AG04449 (cell line): ENCODE data around the gene OR52W1.

Experiments used
- CTCF ChIA-PET: fragments of 350-600 bp; formaldehyde crosslinking; extraction: SDS; loops from one replicate; lab custom pipeline; 2021; ENCODE audit warnings: antibody characterized with exemption; lab: Yijun Ruan, JAX
- POLR2A ChIA-PET: fragments of 400-600, 350-600 bp; formaldehyde crosslinking; extraction: SDS; loops from one replicate; lab custom pipeline; 2020; ENCODE audit warnings: antibody characterized with exemption, inconsistent platforms; lab: Yijun Ruan, JAX
- DNase-seq: peaks from one replicate; pipeline ENCODE4 v3.0.0-alpha.2; 2010; ENCODE audit warnings: low read depth, low spot score
- H3K4me3 ChIP-seq: 2 replicates; pipeline ENCODE4 v1.5.1; 2011; ENCODE audit warnings: low read depth, mild to moderate bottlenecking, control low read depth, low read length
- TF ChIP-seq, protein P1 (sequence below): IDR thresholded peaks from one replicate; pipeline ENCODE4 v1.5.1; 2011; ENCODE audit warnings: mild to moderate bottlenecking, moderate library complexity, low read length, control low read depth, inconsistent platforms; ENCODE audit not compliant: insufficient read depth; ENCODE audit errors: missing control alignments

Gene OR52W1

DNA sequence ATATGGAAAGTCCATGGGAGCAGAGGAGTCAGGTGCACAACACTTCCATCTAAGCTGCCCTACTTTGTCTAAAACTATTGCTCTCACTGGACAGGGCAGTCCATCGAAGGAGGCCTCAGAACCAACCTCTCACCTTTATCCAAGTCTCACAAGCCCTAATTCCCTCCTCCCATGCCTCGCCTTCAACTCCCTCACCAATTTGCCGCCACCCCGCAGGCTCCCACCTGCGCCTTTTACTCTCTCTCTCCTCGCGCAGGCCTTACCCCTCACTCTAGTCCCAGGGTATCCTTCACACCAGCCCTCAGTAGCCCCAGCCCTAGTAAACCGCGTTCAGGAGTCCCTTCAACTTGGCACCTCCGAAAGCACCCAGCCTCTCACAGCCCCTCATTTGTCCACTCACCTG is 35.0 kb downstream of the OR52W1 start:
- POLR2A ChIA-PET, result interaction anchor here (0.6 to 0.7 kb wide), 2 partner anchors 86 to 271 kb away, joined by 3 read pairs; no protein-coding TSS in a partner anchor
- DNase-seq, result no peak
- CTCF ChIA-PET, result interaction anchor here (1.1 to 5.2 kb wide), 6 partner anchors 17 to 130 kb away, joined by 3 to 44 read pairs (median 10); no protein-coding TSS in a partner anchor
- peak overlapping the region; percentile 98 for H3K4me3 ChIP-seq
- TF ChIP-seq, protein P1, sequence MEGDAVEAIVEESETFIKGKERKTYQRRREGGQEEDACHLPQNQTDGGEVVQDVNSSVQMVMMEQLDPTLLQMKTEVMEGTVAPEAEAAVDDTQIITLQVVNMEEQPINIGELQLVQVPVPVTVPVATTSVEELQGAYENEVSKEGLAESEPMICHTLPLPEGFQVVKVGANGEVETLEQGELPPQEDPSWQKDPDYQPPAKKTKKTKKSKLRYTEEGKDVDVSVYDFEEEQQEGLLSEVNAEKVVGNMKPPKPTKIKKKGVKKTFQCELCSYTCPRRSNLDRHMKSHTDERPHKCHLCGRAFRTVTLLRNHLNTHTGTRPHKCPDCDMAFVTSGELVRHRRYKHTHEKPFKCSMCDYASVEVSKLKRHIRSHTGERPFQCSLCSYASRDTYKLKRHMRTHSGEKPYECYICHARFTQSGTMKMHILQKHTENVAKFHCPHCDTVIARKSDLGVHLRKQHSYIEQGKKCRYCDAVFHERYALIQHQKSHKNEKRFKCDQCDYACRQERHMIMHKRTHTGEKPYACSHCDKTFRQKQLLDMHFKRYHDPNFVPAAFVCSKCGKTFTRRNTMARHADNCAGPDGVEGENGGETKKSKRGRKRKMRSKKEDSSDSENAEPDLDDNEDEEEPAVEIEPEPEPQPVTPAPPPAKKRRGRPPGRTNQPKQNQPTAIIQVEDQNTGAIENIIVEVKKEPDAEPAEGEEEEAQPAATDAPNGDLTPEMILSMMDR, result no peak

DNA sequence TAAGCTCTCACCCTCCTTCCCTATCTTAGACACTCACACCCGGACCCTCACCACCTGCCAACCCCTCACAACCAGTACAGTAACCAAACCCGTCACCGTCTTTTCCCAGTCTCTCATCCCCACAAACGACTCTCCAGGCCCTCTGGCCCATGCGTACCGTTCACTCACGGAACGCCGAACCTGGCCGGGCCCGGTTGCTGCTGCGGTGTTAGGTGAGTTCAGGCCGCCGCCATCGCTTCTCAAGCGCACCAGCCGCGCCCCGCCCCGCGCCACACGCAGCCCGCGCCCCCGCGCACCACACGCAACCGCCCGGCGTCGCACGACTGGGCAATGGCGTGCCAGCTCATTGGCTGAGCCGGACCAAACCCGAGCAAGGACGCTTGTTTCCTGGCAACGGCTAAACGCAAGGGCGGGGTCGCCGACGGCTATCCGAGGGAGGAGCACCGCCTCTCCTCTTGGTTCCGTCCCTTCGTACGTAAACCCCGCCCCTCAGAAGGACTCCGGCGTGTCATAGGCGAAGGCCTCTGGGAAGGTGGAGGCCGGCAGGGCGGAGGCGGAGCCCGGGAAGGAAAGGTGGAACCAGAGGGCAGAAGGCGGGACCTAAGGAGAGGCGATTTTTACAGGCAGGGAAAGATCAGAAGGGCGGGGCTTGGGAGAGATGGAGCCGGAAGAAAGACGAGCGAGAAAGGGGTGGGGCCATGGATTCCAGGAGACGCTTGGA is 35.5 kb downstream of the OR52W1 start, which contains the start of gene FHIP1B:
Gene FHIP1B (minus strand): TSS at position 250 of the 721 bp plus-strand sequence. CDS start 10,120 bp downstream, outside the sequence.
- ChIA-PET CTCF (interaction anchor here (0.8 to 5.2 kb wide), 7 partner anchors 14 to 129 kb away, joined by 3 to 44 read pairs (median 4); no protein-coding TSS in a partner anchor), POLR2A (interaction anchor here (0.6 to 0.7 kb wide), 3 partner anchors 85 to 613 kb away, joined by 3 read pairs; no protein-coding TSS in a partner anchor)
- peak; percentile 98 for DNase-seq
- TF ChIP-seq, protein P1, result no peak
- H3K4me3 ChIP-seq, result peak within 1 kb of the TSS; percentile 98

DNA sequence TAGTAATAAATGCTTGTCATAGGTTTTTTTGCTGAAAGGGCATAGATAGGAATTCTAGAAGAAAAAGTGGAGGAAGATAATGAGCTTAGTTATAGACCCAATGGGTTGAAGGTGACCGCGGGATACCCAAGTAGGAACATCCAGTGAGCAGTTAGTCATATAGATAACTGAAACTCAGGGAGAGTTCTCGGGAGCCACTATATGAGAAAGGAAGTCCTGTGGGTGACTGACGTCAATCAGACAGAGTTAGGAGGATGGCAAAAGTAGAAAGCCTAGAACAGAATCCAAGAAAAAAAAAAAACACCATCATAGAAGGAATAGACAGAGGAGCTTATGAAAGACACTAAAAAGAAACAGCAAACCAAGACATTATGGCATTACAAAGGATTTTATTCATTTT is 38.2 kb downstream of the OR52W1 start:
- DNase-seq, result no peak
- ChIA-PET POLR2A (interaction anchor here (1.3 kb wide), 1 partner anchor 82 kb away, joined by 3 read pairs; no protein-coding TSS in a partner anchor), CTCF (interaction anchor here (1.0 to 5.2 kb wide), 4 partner anchors 14 to 125 kb away, joined by 3 to 44 read pairs (median 10); no protein-coding TSS in a partner anchor)
- TF ChIP-seq, protein P1, result no peak
- H3K4me3 ChIP-seq, result no peak overlapping the region

DNA sequence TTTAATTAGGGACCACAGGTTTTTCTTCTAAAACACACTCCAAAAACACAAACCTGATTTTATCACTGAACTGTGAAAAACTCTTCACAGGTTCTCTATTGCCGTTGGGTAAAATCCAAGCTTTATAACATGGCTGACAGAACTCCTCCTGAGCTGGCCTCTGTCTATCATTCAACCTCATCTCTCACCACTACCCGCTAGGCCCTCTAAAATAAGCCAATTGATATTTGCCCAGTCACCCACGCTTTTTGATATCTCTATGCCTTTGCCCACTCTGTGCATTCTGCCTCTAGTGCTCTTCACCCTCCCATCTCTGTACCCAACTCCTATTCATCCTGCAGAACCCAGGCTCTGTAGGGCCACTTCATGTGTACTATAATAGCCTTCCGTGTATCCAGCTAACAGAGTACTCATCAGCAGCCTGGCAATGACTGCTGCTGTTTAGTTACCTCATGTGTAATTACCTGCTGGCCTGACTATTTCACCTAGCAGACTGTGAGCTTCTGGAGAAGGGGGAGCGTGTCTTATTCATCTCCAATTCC is 38.8 kb downstream of the OR52W1 start:
- TF ChIP-seq, protein P1, result no peak
- ChIA-PET CTCF (interaction anchor here (1.0 to 5.2 kb wide), 3 partner anchors 13 to 125 kb away, joined by 3 to 44 read pairs (median 10); no protein-coding TSS in a partner anchor), POLR2A (interaction anchor here (0.7 kb wide), 1 partner anchor 125 kb away, joined by 4 read pairs; no protein-coding TSS in a partner anchor)
- DNase-seq, result no peak
- no peak overlapping the region for H3K4me3 ChIP-seq

DNA sequence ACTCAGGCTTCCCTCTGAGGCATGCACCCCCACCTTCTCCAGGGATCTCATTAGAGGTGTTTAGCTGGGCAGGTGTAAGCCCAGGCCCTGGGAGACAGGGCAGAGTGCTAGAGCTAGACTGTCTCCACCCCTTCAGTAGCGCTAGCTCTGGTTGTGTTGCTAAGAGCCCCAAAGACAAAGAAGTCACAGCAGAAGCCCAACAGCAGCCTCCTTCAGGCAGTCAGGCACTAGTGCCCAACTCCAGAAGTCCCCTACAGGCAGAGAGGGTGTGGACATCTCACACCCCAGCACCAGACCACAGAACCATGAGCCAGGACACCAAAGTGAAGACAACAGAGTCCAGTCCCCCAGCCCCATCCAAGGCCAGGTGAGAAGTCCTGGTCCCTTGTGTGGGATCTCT is 39.9 kb downstream of the OR52W1 start, which contains the start of gene CNGA4:
Gene CNGA4 (plus strand): TSS at position 188 of the 400 bp plus-strand sequence. CDS start 118 bp downstream, at position 306.
- H3K4me3 ChIP-seq, result no peak within 1 kb of the TSS
- TF ChIP-seq, protein P1, result no peak
- POLR2A ChIA-PET, result no interaction called here
- CTCF ChIA-PET, result interaction anchor here (0.7 to 5.2 kb wide), 3 partner anchors 12 to 124 kb away, joined by 5 to 44 read pairs (median 10); no protein-coding TSS in a partner anchor
- no peak for DNase-seq

DNA sequence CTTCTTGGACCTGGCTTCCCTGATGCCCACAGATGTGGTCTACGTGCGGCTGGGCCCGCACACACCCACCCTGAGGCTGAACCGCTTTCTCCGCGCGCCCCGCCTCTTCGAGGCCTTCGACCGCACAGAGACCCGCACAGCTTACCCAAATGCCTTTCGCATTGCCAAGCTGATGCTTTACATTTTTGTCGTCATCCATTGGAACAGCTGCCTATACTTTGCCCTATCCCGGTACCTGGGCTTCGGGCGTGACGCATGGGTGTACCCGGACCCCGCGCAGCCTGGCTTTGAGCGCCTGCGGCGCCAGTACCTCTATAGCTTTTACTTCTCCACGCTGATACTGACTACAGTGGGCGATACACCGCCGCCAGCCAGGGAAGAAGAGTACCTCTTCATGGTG is 41.1 kb downstream of the OR52W1 start:
- TF ChIP-seq, protein P1, result no peak
- no peak for DNase-seq
- H3K4me3 ChIP-seq, result no peak overlapping the region
- ChIA-PET POLR2A (interaction anchor here (0.6 kb wide), 1 partner anchor 68 kb away, joined by 3 read pairs; no protein-coding TSS in a partner anchor), CTCF (interaction anchor here (1.4 to 4.3 kb wide), 2 partner anchors 11 to 18 kb away, joined by 3 to 50 read pairs; no protein-coding TSS in a partner anchor)
